GM23338 (cell line): ENCODE measurements around the gene TTYH1. TPM values are rescaled to one million over a fixed set of nuclear protein-coding genes. Genes with fewer than 3 reads are reported as not detected.

Experiments
- ATAC-seq: fragments of 200-7000 bp; cut with Tn5 transposase; 3 replicates; pipeline ENCODE4 v1.9.1; 2020
- DNase-seq: peaks from one replicate; pipeline ENCODE4 v3.0.0-alpha.2; 2015; ENCODE audit warnings: low spot score
- H2AFZ ChIP-seq: fragments of 200-600 bp; sonication (generic); 2 replicates; pipeline ENCODE4 v1.8.0; 2016; ENCODE audit warnings: antibody characterized with exemption, mild to moderate bottlenecking, moderate library complexity
- H3F3A ChIP-seq: fragments of 200-600 bp; sonication (generic); replicated peaks from 2 replicates; pipeline ENCODE4 v1.8.0; 2017; ENCODE audit warnings: antibody characterized with exemption, mixed run types, low read depth
- H3K27ac ChIP-seq: fragments of 200-600 bp; sonication (generic); 2 replicates; pipeline ENCODE4 v1.6.1; 2016; ENCODE audit warnings: low read depth
- H3K27me3 ChIP-seq: fragments of 200-600 bp; sonication (generic); 2 replicates; pipeline ENCODE4 v1.8.0; 2016; ENCODE audit warnings: mild to moderate bottlenecking, mixed run types, moderate library complexity; ENCODE audit not compliant: insufficient read depth
- H3K36me3 ChIP-seq: fragments of 200-600 bp; sonication (generic); 2 replicates; pipeline ENCODE4 v1.8.0; 2016; ENCODE audit warnings: mild to moderate bottlenecking; ENCODE audit not compliant: insufficient read depth
- H3K4me1 ChIP-seq: fragments of 200-600 bp; sonication (generic); 2 replicates; pipeline ENCODE4 v1.8.0; 2016; ENCODE audit warnings: mild to moderate bottlenecking, moderate library complexity; ENCODE audit not compliant: insufficient read depth
- H3K4me2 ChIP-seq: fragments of 200-600 bp; sonication (generic); 2 replicates; pipeline ENCODE4 v1.7.1; 2017; ENCODE audit warnings: mixed run types
- H3K4me3 ChIP-seq: fragments of 200-600 bp; sonication (generic); 2 replicates; pipeline ENCODE4 v1.6.1; 2016; ENCODE audit warnings: mixed run types
- H3K79me2 ChIP-seq: fragments of 200-600 bp; sonication (generic); replicated peaks from 2 replicates; pipeline ENCODE4 v1.8.0; 2017; ENCODE audit warnings: mild to moderate bottlenecking; ENCODE audit not compliant: insufficient read depth
- H3K9me2 ChIP-seq: fragments of 200-600 bp; sonication (generic); 2 replicates; pipeline ENCODE4 v1.8.0; 2017; ENCODE audit not compliant: insufficient read depth
- H4K20me1 ChIP-seq: fragments of 200-600 bp; sonication (generic); replicated peaks from 2 replicates; pipeline ENCODE4 v1.8.0; 2017; ENCODE audit warnings: mild to moderate bottlenecking; ENCODE audit not compliant: insufficient read depth
- H3K27ac Mint-ChIP-seq: 2 replicates; pipeline ENCODE4 v1.8.0; 2020; ENCODE audit warnings: inconsistent platforms, mild to moderate bottlenecking, moderate library complexity, mixed read lengths
- H3K27me3 Mint-ChIP-seq: 3 replicates; pipeline ENCODE4 v1.8.0; 2022; ENCODE audit warnings: low read depth, mild to moderate bottlenecking, moderate library complexity, mixed read lengths, inconsistent platforms; ENCODE audit not compliant: insufficient read depth, poor library complexity
- H3K36me3 Mint-ChIP-seq: 3 replicates; pipeline ENCODE4 v1.8.0; 2021; ENCODE audit warnings: low read depth, mild to moderate bottlenecking, inconsistent platforms, moderate library complexity, mixed read lengths
- H3K4me1 Mint-ChIP-seq: 3 replicates; pipeline ENCODE4 v1.8.0; 2020; ENCODE audit warnings: mild to moderate bottlenecking, inconsistent platforms, mixed read lengths
- H3K4me3 Mint-ChIP-seq: 3 replicates; pipeline ENCODE4 v1.8.0; 2021; ENCODE audit warnings: moderate library complexity, mild to moderate bottlenecking, inconsistent platforms, mixed read lengths
- H3K9me3 Mint-ChIP-seq: 3 replicates; pipeline ENCODE4 v1.8.0; 2020; ENCODE audit warnings: moderate library complexity, mild to moderate bottlenecking, inconsistent platforms, mixed read lengths
- CREB1 ChIP-seq: fragments of 250-450 bp; sonication (Bioruptor Pico); IDR thresholded peaks from 2 replicates; pipeline ENCODE4 v1.5.0; 2020; ENCODE audit warnings: low read depth, mild to moderate bottlenecking, moderate library complexity
- CTCF ChIP-seq, 2 experiments: fragments of 200-600 bp in 1 of 2; sonication (generic) in 1 of 2; conservative IDR thresholded peaks; 2 replicates each; pipeline versions ENCODE4 v1.5.1 to v1.6.1; 2016 to 2017; ENCODE audit warnings: antibody characterized with exemption in 2 of 2, low read depth in 2 of 2, mild to moderate bottlenecking in 2 of 2, moderate library complexity in 1 of 2
- EZH2 ChIP-seq: fragments of 200-600 bp; sonication (generic); IDR thresholded peaks from one replicate; pipeline ENCODE4 v1.8.0; 2017; ENCODE audit warnings: antibody characterized with exemption, mild to moderate bottlenecking, low read depth; ENCODE audit not compliant: unreplicated experiment
- EZH2phosphoT487 ChIP-seq: fragments of 200-600 bp; sonication (generic); IDR thresholded peaks from one replicate; pipeline ENCODE4 v1.8.1; 2018; ENCODE audit warnings: antibody characterized with exemption; ENCODE audit not compliant: unreplicated experiment
- JUNB ChIP-seq: IDR thresholded peaks from one replicate; pipeline ENCODE4 v1.6.1; 2016; ENCODE audit warnings: antibody characterized with exemption; ENCODE audit not compliant: unreplicated experiment
- POLR2AphosphoS5 ChIP-seq: IDR thresholded peaks from 2 replicates; pipeline ENCODE4 v1.6.1; 2016; ENCODE audit warnings: antibody characterized with exemption, low read depth
- STAT1 ChIP-seq: IDR thresholded peaks from one replicate; pipeline ENCODE4 v1.6.1; 2016; ENCODE audit warnings: antibody characterized with exemption; ENCODE audit not compliant: unreplicated experiment
- ZNF114 ChIP-seq: fragments of 250-450 bp; sonication (Bioruptor Pico); IDR thresholded peaks from 2 replicates; pipeline ENCODE4 v1.5.0; 2020; ENCODE audit warnings: mild to moderate bottlenecking, moderate library complexity
- ZNF331 ChIP-seq: fragments of 250-450 bp; sonication (Bioruptor Pico); IDR thresholded peaks from 2 replicates; pipeline ENCODE4 v1.5.0; 2020; ENCODE audit warnings: low read depth, mild to moderate bottlenecking, moderate library complexity
- polyA plus RNA-seq: library from polyadenylated mRNA; unstranded; fragments of >200 nt; fragmentation: Nextera tagmentation; extraction: Ambion mirVana; gene quantifications from 2 replicates; pipeline ENCODE4 v1.2.1, GENCODE V29; 2016
- total RNA-seq: library from RNA; depleted of rRNA; stranded (reverse); fragments of >200 nt; shearing (Covaris generic); gene quantifications from 2 replicates; pipeline ENCODE4 v1.2.3, GENCODE V29; 2014
- TF ChIP-seq, protein P1 (sequence below): fragments of 250-450 bp; sonication (Bioruptor Pico); IDR thresholded peaks from 2 replicates; pipeline ENCODE4 v1.5.0; 2020; ENCODE audit warnings: mild to moderate bottlenecking, moderate library complexity
- TF ChIP-seq, protein P2 (sequence below): IDR thresholded peaks from 2 replicates; pipeline ENCODE4 v1.6.1; 2016; ENCODE audit warnings: antibody characterized with exemption
- TF ChIP-seq, protein P3 (sequence below): IDR thresholded peaks from one replicate; pipeline ENCODE4 v1.6.1; 2018; ENCODE audit warnings: antibody characterized with exemption; ENCODE audit not compliant: unreplicated experiment

The TTYH1 gene
- total and polyA plus RNA-seq, 2 experiments from 2014 or later = 18.2 to 40.8 TPM

DNA sequence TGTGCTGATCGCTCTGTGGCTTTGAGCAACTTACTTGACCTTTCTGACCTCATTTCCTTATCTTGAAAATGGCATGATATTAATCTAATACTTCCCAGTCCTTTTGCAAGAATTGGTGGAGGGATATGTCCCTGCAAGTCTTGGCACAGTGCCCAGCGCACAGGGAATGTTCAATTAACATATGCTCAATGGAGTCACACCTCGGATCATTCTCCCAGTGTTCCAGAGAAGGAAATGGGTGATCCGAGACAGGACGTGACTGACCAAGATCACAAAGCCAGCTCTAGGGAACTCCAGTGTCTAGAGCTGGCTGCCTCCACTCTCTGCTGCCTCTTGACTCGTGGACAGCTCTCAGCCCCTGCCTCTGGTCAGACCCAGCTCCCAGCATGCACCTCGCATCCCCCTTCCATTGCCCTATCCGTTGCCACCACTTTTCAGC is 54.3 kb downstream of the TTYH1 start (continued):
- TF ChIP-seq, protein P1, sequence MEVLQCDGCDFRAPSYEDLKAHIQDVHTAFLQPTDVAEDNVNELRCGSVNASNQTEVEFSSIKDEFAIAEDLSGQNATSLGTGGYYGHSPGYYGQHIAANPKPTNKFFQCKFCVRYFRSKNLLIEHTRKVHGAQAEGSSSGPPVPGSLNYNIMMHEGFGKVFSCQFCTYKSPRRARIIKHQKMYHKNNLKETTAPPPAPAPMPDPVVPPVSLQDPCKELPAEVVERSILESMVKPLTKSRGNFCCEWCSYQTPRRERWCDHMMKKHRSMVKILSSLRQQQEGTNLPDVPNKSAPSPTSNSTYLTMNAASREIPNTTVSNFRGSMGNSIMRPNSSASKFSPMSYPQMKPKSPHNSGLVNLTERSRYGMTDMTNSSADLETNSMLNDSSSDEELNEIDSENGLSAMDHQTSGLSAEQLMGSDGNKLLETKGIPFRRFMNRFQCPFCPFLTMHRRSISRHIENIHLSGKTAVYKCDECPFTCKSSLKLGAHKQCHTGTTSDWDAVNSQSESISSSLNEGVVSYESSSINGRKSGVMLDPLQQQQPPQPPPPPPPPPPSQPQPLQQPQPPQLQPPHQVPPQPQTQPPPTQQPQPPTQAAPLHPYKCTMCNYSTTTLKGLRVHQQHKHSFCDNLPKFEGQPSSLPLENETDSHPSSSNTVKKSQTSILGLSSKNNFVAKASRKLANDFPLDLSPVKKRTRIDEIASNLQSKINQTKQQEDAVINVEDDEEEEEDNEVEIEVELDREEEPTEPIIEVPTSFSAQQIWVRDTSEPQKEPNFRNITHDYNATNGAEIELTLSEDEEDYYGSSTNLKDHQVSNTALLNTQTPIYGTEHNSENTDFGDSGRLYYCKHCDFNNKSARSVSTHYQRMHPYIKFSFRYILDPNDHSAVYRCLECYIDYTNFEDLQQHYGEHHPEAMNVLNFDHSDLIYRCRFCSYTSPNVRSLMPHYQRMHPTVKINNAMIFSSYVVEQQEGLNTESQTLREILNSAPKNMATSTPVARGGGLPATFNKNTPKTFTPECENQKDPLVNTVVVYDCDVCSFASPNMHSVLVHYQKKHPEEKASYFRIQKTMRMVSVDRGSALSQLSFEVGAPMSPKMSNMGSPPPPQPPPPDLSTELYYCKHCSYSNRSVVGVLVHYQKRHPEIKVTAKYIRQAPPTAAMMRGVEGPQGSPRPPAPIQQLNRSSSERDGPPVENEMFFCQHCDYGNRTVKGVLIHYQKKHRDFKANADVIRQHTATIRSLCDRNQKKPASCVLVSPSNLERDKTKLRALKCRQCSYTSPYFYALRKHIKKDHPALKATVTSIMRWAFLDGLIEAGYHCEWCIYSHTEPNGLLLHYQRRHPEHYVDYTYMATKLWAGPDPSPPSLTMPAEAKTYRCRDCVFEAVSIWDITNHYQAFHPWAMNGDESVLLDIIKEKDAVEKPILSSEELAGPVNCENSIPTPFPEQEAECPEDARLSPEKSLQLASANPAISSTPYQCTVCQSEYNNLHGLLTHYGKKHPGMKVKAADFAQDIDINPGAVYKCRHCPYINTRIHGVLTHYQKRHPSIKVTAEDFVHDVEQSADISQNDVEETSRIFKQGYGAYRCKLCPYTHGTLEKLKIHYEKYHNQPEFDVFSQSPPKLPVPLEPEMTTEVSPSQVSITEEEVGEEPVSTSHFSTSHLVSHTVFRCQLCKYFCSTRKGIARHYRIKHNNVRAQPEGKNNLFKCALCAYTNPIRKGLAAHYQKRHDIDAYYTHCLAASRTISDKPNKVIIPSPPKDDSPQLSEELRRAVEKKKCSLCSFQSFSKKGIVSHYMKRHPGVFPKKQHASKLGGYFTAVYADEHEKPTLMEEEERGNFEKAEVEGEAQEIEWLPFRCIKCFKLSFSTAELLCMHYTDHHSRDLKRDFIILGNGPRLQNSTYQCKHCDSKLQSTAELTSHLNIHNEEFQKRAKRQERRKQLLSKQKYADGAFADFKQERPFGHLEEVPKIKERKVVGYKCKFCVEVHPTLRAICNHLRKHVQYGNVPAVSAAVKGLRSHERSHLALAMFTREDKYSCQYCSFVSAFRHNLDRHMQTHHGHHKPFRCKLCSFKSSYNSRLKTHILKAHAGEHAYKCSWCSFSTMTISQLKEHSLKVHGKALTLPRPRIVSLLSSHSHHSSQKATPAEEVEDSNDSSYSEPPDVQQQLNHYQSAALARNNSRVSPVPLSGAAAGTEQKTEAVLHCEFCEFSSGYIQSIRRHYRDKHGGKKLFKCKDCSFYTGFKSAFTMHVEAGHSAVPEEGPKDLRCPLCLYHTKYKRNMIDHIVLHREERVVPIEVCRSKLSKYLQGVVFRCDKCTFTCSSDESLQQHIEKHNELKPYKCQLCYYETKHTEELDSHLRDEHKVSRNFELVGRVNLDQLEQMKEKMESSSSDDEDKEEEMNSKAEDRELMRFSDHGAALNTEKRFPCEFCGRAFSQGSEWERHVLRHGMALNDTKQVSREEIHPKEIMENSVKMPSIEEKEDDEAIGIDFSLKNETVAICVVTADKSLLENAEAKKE (CRISPR knock-in tag) = no peak
- no peak for TF ChIP-seq ZNF331 (CRISPR knock-in tag)

- Histone ChIP-seq H3K27ac (no peak overlapping the region), H3K36me3 (no peaks in the 10 kb centered on the region), H3K4me2 (peak overlapping the region; percentile 84), H4K20me1 (no peaks in the 10 kb centered on the region; the same call in 1 of the 2 replicates), H3K4me1 (peaks cover 17% of the 10 kb centered on the region), H3K27me3 (peaks cover 40% of the 10 kb centered on the region), H3K9me2 (no peaks in the 10 kb centered on the region), H3F3A (0 out of 2 replicates have a peak, but pooled peaks cover 3% of the 10 kb centered on the region), H3K4me3 (peak overlapping the region; percentile 60), H3K79me2 (no peaks in the 10 kb centered on the region; the same call in 1 of the 2 replicates), H2AFZ (no peak overlapping the region)
- Mint-ChIP-seq H3K4me1 (peaks cover 21% of the 10 kb centered on the region), H3K36me3 (no peaks in the 10 kb centered on the region; the same call in 2 of the 3 replicates), H3K27me3 (peaks cover 31% of the 10 kb centered on the region), H3K4me3 (peak overlapping the region; percentile 58), H3K9me3 (no peaks in the 10 kb centered on the region), H3K27ac (no peak overlapping the region)
- DNase-seq (no peak), ATAC-seq (no peak)
- TF ChIP-seq STAT1 (no peak), ZNF331 (CRISPR knock-in tag) (no peak), ZNF114 (no peak), POLR2AphosphoS5 (no peak), JUNB (no peak), CTCF (conservative IDR thresholded peaks at IDR 0.05; ENCODE audit: low read depth in 2 of 2) (no peak), EZH2phosphoT487 (no peak), CREB1 (CRISPR knock-in tag) (no peak), EZH2 (no peak)
- TF ChIP-seq, protein P2, sequence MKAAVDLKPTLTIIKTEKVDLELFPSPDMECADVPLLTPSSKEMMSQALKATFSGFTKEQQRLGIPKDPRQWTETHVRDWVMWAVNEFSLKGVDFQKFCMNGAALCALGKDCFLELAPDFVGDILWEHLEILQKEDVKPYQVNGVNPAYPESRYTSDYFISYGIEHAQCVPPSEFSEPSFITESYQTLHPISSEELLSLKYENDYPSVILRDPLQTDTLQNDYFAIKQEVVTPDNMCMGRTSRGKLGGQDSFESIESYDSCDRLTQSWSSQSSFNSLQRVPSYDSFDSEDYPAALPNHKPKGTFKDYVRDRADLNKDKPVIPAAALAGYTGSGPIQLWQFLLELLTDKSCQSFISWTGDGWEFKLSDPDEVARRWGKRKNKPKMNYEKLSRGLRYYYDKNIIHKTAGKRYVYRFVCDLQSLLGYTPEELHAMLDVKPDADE = no peak
- TF ChIP-seq, protein P3, sequence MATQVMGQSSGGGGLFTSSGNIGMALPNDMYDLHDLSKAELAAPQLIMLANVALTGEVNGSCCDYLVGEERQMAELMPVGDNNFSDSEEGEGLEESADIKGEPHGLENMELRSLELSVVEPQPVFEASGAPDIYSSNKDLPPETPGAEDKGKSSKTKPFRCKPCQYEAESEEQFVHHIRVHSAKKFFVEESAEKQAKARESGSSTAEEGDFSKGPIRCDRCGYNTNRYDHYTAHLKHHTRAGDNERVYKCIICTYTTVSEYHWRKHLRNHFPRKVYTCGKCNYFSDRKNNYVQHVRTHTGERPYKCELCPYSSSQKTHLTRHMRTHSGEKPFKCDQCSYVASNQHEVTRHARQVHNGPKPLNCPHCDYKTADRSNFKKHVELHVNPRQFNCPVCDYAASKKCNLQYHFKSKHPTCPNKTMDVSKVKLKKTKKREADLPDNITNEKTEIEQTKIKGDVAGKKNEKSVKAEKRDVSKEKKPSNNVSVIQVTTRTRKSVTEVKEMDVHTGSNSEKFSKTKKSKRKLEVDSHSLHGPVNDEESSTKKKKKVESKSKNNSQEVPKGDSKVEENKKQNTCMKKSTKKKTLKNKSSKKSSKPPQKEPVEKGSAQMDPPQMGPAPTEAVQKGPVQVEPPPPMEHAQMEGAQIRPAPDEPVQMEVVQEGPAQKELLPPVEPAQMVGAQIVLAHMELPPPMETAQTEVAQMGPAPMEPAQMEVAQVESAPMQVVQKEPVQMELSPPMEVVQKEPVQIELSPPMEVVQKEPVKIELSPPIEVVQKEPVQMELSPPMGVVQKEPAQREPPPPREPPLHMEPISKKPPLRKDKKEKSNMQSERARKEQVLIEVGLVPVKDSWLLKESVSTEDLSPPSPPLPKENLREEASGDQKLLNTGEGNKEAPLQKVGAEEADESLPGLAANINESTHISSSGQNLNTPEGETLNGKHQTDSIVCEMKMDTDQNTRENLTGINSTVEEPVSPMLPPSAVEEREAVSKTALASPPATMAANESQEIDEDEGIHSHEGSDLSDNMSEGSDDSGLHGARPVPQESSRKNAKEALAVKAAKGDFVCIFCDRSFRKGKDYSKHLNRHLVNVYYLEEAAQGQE = no peak
Observed at GRCh38 chr19:54470276-54470887, 55.1 kb downstream of the TTYH1 start.
